A549 treated with ZK216348 at 1 μM for 4 hours (cell line): ENCODE measurements around the gene PCYT1B. TPM values are rescaled to one million over a fixed set of nuclear protein-coding genes. Genes with fewer than 3 reads are reported as not detected.

Experiments
- total RNA-seq: library from RNA; stranded (reverse); fragments of 200-300 nt; extraction: Qiagen RNA extraction; gene quantifications from 5 replicates; pipeline ENCODE4 v1.2.3, GENCODE V29; 2022; ENCODE audit warnings: low read depth

PCYT1B gene
- not detected in 5 replicates for total RNA-seq

GRCh38 chrX:24647257-24648058, at the start of gene PCYT1B:
PCYT1B (minus strand) TSS chrX:24647347; CDS start chrX:24647105, 242 bp downstream.

GRCh38 chrX:24693453-24694202, 46.5 kb upstream of the PCYT1B start, which contains the start of gene POLA1:
POLA1 (plus strand) TSS chrX:24693918; CDS start chrX:24693962, 44 bp downstream.

Other genes starting within 250 kb of the PCYT1B start
- gene PDK3, start 182.1 kb downstream of the PCYT1B start, total RNA-seq: 4.5 to 6.1 TPM (median 5.4 TPM) in 5 replicates
- gene POLA1, start 46.6 kb upstream of the PCYT1B start, total RNA-seq: 10.9 to 13.9 TPM (median 11.9 TPM) in 5 replicates